ENCODE results near the gene CWF19L1. TPM values are rescaled to one million over a fixed set of nuclear protein-coding genes. Genes with fewer than 3 reads are reported as not detected.
"Not testable (repeated sequence)": the region's sequence is repeated elsewhere in the genome, so short reads cannot be mapped to it uniquely, and the experiment has no call there.

The CWF19L1 gene
- total and polyA plus RNA-seq, 4 donors = 20.5 to 30.0 (median 24.5) TPM

- no peak overlapping the region for H3K9ac ChIP-seq (ENCODE audit: insufficient read depth in 1 of 2, low read length in 2 of 2)
- no peaks in the 10 kb centered on the region for H3K36me3 ChIP-seq (ENCODE audit: control insufficient read depth in 4 of 4, insufficient read depth in 4 of 4, low read length in 4 of 4)
- no peak for TF ChIP-seq CTCF (IDR thresholded peaks at IDR 0.05; ENCODE audit: control extremely low read depth, extremely low read depth)
- ATAC-seq (ENCODE audit: insufficient read depth, low FRiP score) = no peak
- peaks cover 0 to 9% (median 8%) of the 10 kb centered on the region in 3 donors for H3K27me3 ChIP-seq (ENCODE audit: control insufficient read depth in 3 of 3, insufficient read depth in 3 of 3, low read length in 2 of 3)
- H3K27ac ChIP-seq (ENCODE audit: low read depth in 1 of 2, low read length in 1 of 2) = no peak overlapping the region
- peaks cover 0 to 2% (median 1%) of the 10 kb centered on the region in 4 donors for H3K9me3 ChIP-seq (ENCODE audit: control insufficient read depth in 4 of 4, insufficient read depth in 3 of 4, low read length in 3 of 4)
- no peak for DNase-seq
- H3K4me3 ChIP-seq = no peak overlapping the region
- WGBS, 2 donors = 70 to 71% methylated on average over 9 of the region's 9 CpGs
- H3K4me1 ChIP-seq (ENCODE audit: control insufficient read depth in 5 of 5, insufficient read depth in 5 of 5, low read length in 5 of 5) = no peaks in the 10 kb centered on the region
Measured at GRCh38 chr10:100297242-100297641, 29.8 kb upstream of the CWF19L1 start.

- Histone ChIP-seq H3K4me3 (no peak overlapping the region), H3K36me3 (ENCODE audit: control insufficient read depth in 4 of 4, insufficient read depth in 4 of 4, low read length in 4 of 4) (no peaks in the 10 kb centered on the region), H3K9me3 (ENCODE audit: control insufficient read depth in 4 of 4, insufficient read depth in 3 of 4, low read length in 3 of 4) (peaks cover 0 to 2% (median 0%) of the 10 kb centered on the region in 4 donors), H3K4me1 (ENCODE audit: control insufficient read depth in 5 of 5, insufficient read depth in 5 of 5, low read length in 5 of 5) (no peaks in the 10 kb centered on the region), H3K27ac (ENCODE audit: low read depth in 1 of 2, low read length in 1 of 2) (no peak overlapping the region), H3K9ac (ENCODE audit: insufficient read depth in 1 of 2, low read length in 2 of 2) (no peak overlapping the region), H3K27me3 (ENCODE audit: control insufficient read depth in 3 of 3, insufficient read depth in 3 of 3, low read length in 2 of 3) (peaks cover 0 to 9% (median 8%) of the 10 kb centered on the region in 3 donors)
- ATAC-seq (ENCODE audit: insufficient read depth, low FRiP score) = no peak
- TF ChIP-seq CTCF (IDR thresholded peaks at IDR 0.05; ENCODE audit: control extremely low read depth, extremely low read depth) = no peak
- no peak for DNase-seq
Measured at GRCh38 chr10:100293066-100293465, 25.6 kb upstream of the CWF19L1 start.

GRCh38 chr10:100292300-100292699 lies 24.9 kb upstream of the CWF19L1 start:
- not testable (repeated sequence) for H3K27ac ChIP-seq (ENCODE audit: low read depth in 1 of 2, low read length in 1 of 2); DNase-seq; H3K9me3 ChIP-seq (ENCODE audit: control insufficient read depth in 4 of 4, insufficient read depth in 3 of 4, low read length in 3 of 4); H3K27me3 ChIP-seq (ENCODE audit: control insufficient read depth in 3 of 3, insufficient read depth in 3 of 3, low read length in 2 of 3); H3K4me1 ChIP-seq (ENCODE audit: control insufficient read depth in 5 of 5, insufficient read depth in 5 of 5, low read length in 5 of 5); ATAC-seq (ENCODE audit: insufficient read depth, low FRiP score); H3K9ac ChIP-seq (ENCODE audit: insufficient read depth in 1 of 2, low read length in 2 of 2); H3K36me3 ChIP-seq (ENCODE audit: control insufficient read depth in 4 of 4, insufficient read depth in 4 of 4, low read length in 4 of 4); H3K4me3 ChIP-seq
- 44 to 50% methylated on average over 4 of the region's 4 CpGs for WGBS, 2 donors

GRCh38 chr10:100291356-100291755 lies 23.9 kb upstream of the CWF19L1 start:
- no peak overlapping the region for H3K9ac ChIP-seq (ENCODE audit: insufficient read depth in 1 of 2, low read length in 2 of 2)
- H3K36me3 ChIP-seq (ENCODE audit: control insufficient read depth in 4 of 4, insufficient read depth in 4 of 4, low read length in 4 of 4) = peaks cover 0 to under 1% (median 0%) of the 10 kb centered on the region in 4 donors
- WGBS, 2 donors = 38 to 62% methylated on average over 3 of the region's 3 CpGs
- peaks cover 0 to 5% (median 0%) of the 10 kb centered on the region in 5 donors for H3K4me1 ChIP-seq (ENCODE audit: control insufficient read depth in 5 of 5, insufficient read depth in 5 of 5, low read length in 5 of 5)
- peaks cover 0 to 2% (median 0%) of the 10 kb centered on the region in 4 donors for H3K9me3 ChIP-seq (ENCODE audit: control insufficient read depth in 4 of 4, insufficient read depth in 3 of 4, low read length in 3 of 4)
- ATAC-seq (ENCODE audit: insufficient read depth, low FRiP score) (no peak), DNase-seq (no peak)
- no peak overlapping the region for H3K4me3 ChIP-seq
- H3K27me3 ChIP-seq (ENCODE audit: control insufficient read depth in 3 of 3, insufficient read depth in 3 of 3, low read length in 2 of 3) = peaks cover 0 to 9% (median 8%) of the 10 kb centered on the region in 3 donors
- peak overlapping the region in 1 of 2 donors; percentile 49 for H3K27ac ChIP-seq (ENCODE audit: low read depth in 1 of 2, low read length in 1 of 2)
- TF ChIP-seq CTCF (IDR thresholded peaks at IDR 0.05; ENCODE audit: control extremely low read depth, extremely low read depth) = no peak
